H9 (cell line): ENCODE measurements around the gene HAPLN2. TPM values are rescaled to one million over a fixed set of nuclear protein-coding genes. Genes with fewer than 3 reads are reported as not detected.

ENCODE experiments used
- DNase-seq: peaks from one replicate; pipeline ENCODE4 v3.0.0-alpha.2; 2017
- H2AFZ ChIP-seq: one replicate; pipeline ENCODE4 v1.6.1; 2013; ENCODE audit warnings: mild to moderate bottlenecking, low read length, control low read depth, moderate library complexity
- H2AK5ac ChIP-seq: 2 replicates; pipeline ENCODE4 v1.6.1; 2013; ENCODE audit warnings: low read length, control low read depth, mixed read lengths; ENCODE audit not compliant: insufficient read length
- H2BK120ac ChIP-seq: one replicate; pipeline ENCODE4 v1.6.1; 2013; ENCODE audit warnings: low read depth, mild to moderate bottlenecking, low read length, control low read depth, inconsistent platforms; ENCODE audit not compliant: poor library complexity, severe bottlenecking
- H2BK12ac ChIP-seq: 2 replicates; pipeline ENCODE4 v1.6.1; 2013; ENCODE audit warnings: low read length, control low read depth, mixed read lengths, low read depth; ENCODE audit not compliant: insufficient read length
- H2BK15ac ChIP-seq: 2 replicates; pipeline ENCODE4 v1.6.1; 2013; ENCODE audit warnings: low read depth, low read length, control low read depth
- H2BK20ac ChIP-seq: one replicate; pipeline ENCODE4 v1.6.1; 2013; ENCODE audit warnings: low read depth, mild to moderate bottlenecking, low read length, control low read depth, inconsistent platforms; ENCODE audit not compliant: poor library complexity, severe bottlenecking
- H2BK5ac ChIP-seq: 2 replicates; pipeline ENCODE4 v1.6.1; 2013; ENCODE audit warnings: low read length, control low read depth, mixed read lengths; ENCODE audit not compliant: insufficient read length
- H3K14ac ChIP-seq: 2 replicates; pipeline ENCODE4 v1.6.1; 2013; ENCODE audit warnings: low read length, control low read depth; ENCODE audit not compliant: insufficient read depth
- H3K18ac ChIP-seq: 2 replicates; pipeline ENCODE4 v1.6.1; 2013; ENCODE audit warnings: low read depth, mild to moderate bottlenecking, mixed read lengths, low read length, control low read depth; ENCODE audit not compliant: insufficient read length
- H3K23ac ChIP-seq: 2 replicates; pipeline ENCODE4 v1.6.1; 2013; ENCODE audit warnings: low read length, control low read depth, mixed read lengths, low read depth; ENCODE audit not compliant: insufficient read length
- H3K23me2 ChIP-seq: 2 replicates; pipeline ENCODE4 v1.6.1; 2013; ENCODE audit warnings: low read depth, mild to moderate bottlenecking, mixed read lengths, low read length, control low read depth; ENCODE audit not compliant: insufficient read length, poor library complexity, severe bottlenecking
- H3K27ac ChIP-seq: 2 replicates; pipeline ENCODE4 v1.5.1; 2013; ENCODE audit warnings: low read length, control low read depth, mixed read lengths, low read depth; ENCODE audit not compliant: insufficient read length
- H3K27me3 ChIP-seq: 2 replicates; pipeline ENCODE4 v1.6.1; 2013; ENCODE audit warnings: low read length, control low read depth, inconsistent platforms; ENCODE audit not compliant: insufficient read depth
- H3K4ac ChIP-seq: 2 replicates; pipeline ENCODE4 v1.6.1; 2013; ENCODE audit warnings: low read depth, mild to moderate bottlenecking, control low read depth, inconsistent platforms, low read length, moderate library complexity
- H3K4me1 ChIP-seq: 2 replicates; pipeline ENCODE4 v1.6.1; 2013; ENCODE audit warnings: low read length, control low read depth, inconsistent platforms; ENCODE audit not compliant: insufficient read depth
- H3K4me2 ChIP-seq: 2 replicates; pipeline ENCODE4 v1.6.1; 2013; ENCODE audit warnings: low read length, control low read depth, mixed read lengths; ENCODE audit not compliant: insufficient read length, insufficient read depth
- H3K56ac ChIP-seq: 2 replicates; pipeline ENCODE4 v1.6.1; 2013; ENCODE audit warnings: low read depth, mild to moderate bottlenecking, mixed read lengths, low read length, control low read depth; ENCODE audit not compliant: insufficient read length
- H3K79me1 ChIP-seq: 2 replicates; pipeline ENCODE4 v1.6.1; 2013; ENCODE audit warnings: low read depth, mild to moderate bottlenecking, moderate library complexity, low read length, control low read depth, inconsistent platforms; ENCODE audit not compliant: insufficient read depth, poor library complexity, severe bottlenecking
- H3K79me2 ChIP-seq: 2 replicates; pipeline ENCODE4 v1.6.1; 2013; ENCODE audit warnings: low read length, control low read depth, inconsistent platforms; ENCODE audit not compliant: insufficient read depth
- H3K9ac ChIP-seq: 2 replicates; pipeline ENCODE4 v1.6.1; 2013; ENCODE audit warnings: low read length, control low read depth, mixed read lengths; ENCODE audit not compliant: insufficient read length; ENCODE audit errors: extremely low read depth
- H3K9me3 ChIP-seq: one replicate; pipeline ENCODE4 v1.6.1; 2013; ENCODE audit warnings: low read depth, low read length, inconsistent platforms; ENCODE audit not compliant: control insufficient read depth
- H3T11ph ChIP-seq: one replicate; pipeline ENCODE4 v1.6.1; 2013; ENCODE audit warnings: mild to moderate bottlenecking, low read length, control low read depth, inconsistent platforms
- H4K20me1 ChIP-seq: one replicate; pipeline ENCODE4 v1.6.1; 2013; ENCODE audit not compliant: control insufficient read depth, insufficient read length, insufficient read depth
- H4K5ac ChIP-seq: 2 replicates; pipeline ENCODE4 v1.6.1; 2013; ENCODE audit warnings: low read depth, mild to moderate bottlenecking, mixed read lengths, low read length, control low read depth; ENCODE audit not compliant: insufficient read length
- H4K8ac ChIP-seq: replicated peaks from 2 replicates; pipeline ENCODE4 v1.6.1; 2013; ENCODE audit warnings: low read length, control low read depth, mixed read lengths, low read depth; ENCODE audit not compliant: insufficient read length
- H4K91ac ChIP-seq: 2 replicates; pipeline ENCODE4 v1.6.1; 2013; ENCODE audit warnings: low read depth, mild to moderate bottlenecking, moderate library complexity, mixed read lengths, low read length, control low read depth; ENCODE audit not compliant: insufficient read length
- H3K27ac Mint-ChIP-seq, 3 experiments: 2 replicates in 2 of 3; 3 replicates in 1 of 3; pipeline ENCODE4 v1.8.0; 2020 to 2021; ENCODE audit warnings: mixed read lengths in 3 of 3, mild to moderate bottlenecking in 1 of 3, moderate library complexity in 1 of 3
- H3K27me3 Mint-ChIP-seq: 2 replicates; pipeline ENCODE4 v1.8.0; 2021; ENCODE audit warnings: low read depth, mild to moderate bottlenecking, moderate library complexity, mixed read lengths
- H3K36me3 Mint-ChIP-seq, 3 experiments: 2 replicates in 2 of 3; 3 replicates in 1 of 3; pipeline ENCODE4 v1.8.0; 2020 to 2021; ENCODE audit warnings: low read depth in 3 of 3, mixed read lengths in 3 of 3; ENCODE audit not compliant: insufficient read depth in 1 of 3
- H3K4me1 Mint-ChIP-seq, 2 experiments: 2 replicates each; pipeline ENCODE4 v1.8.0; 2020; ENCODE audit warnings: mixed read lengths in 2 of 2
- H3K4me3 Mint-ChIP-seq, 2 experiments: 2 replicates in 1 of 2; 3 replicates in 1 of 2; pipeline ENCODE4 v1.8.0; 2020 to 2021; ENCODE audit warnings: mild to moderate bottlenecking in 2 of 2, mixed read lengths in 2 of 2, moderate library complexity in 1 of 2
- H3K9me3 Mint-ChIP-seq, 2 experiments: 2 replicates in 1 of 2; 3 replicates in 1 of 2; pipeline ENCODE4 v1.8.0; 2020; ENCODE audit warnings: mild to moderate bottlenecking in 2 of 2, mixed read lengths in 2 of 2, moderate library complexity in 1 of 2
- CTCF ChIP-seq: fragments of 200-600 bp; sonication (generic); conservative IDR thresholded peaks from 3 replicates; pipeline ENCODE4 v1.8.0; 2021; ENCODE audit warnings: antibody characterized with exemption, mild to moderate bottlenecking
- WGBS: extraction: QIAGEN DNeasy Blood & Tissue Kit; methylation state at CpG from one replicate; pipeline ENCODE4 v1.1.7; 2013; ENCODE audit warnings: missing lambda C conversion rate, low lambda C conversion rate, mixed read lengths; ENCODE audit not compliant: insufficient read length; ENCODE audit errors: extremely low coverage; 5-methylcytosine and 5-hydroxymethylcytosine counted together
- total RNA-seq: library from RNA; stranded (reverse); gene quantifications from 2 replicates; pipeline ENCODE4 v1.2.1, GENCODE V29; 2021

The HAPLN2 gene
- total RNA-seq, 1 experiment from 2014 or later, result 0.46 TPM

- DNase-seq, result no peak
- Histone ChIP-seq H2BK12ac (no peak overlapping the region), H4K5ac (no peak overlapping the region), H3K79me1 (no peaks in the 10 kb centered on the region), H4K20me1 (no peaks in the 10 kb centered on the region), H3K4me1 (peaks cover 2% of the 10 kb centered on the region; the same call in 1 of the 2 replicates), H3K9me3 (no peaks in the 10 kb centered on the region), H4K8ac (no peak overlapping the region), H2BK20ac (no peak overlapping the region), H3K14ac (no peak overlapping the region), H3T11ph (no peak overlapping the region), H3K23ac (no peak overlapping the region), H3K27me3 (no peaks in the 10 kb centered on the region; the same call in 1 of the 2 replicates), H3K18ac (no peak overlapping the region), H3K56ac (no peak overlapping the region), H3K4ac (no peak overlapping the region), H2AFZ (no peak overlapping the region), H3K23me2 (peaks cover 10% of the 10 kb centered on the region), H2BK5ac (no peak overlapping the region), H2AK5ac (no peak overlapping the region), H3K4me2 (no peak overlapping the region), H2BK15ac (no peak overlapping the region), H3K9ac (no peak overlapping the region), H4K91ac (no peak overlapping the region), H3K79me2 (no peaks in the 10 kb centered on the region), H2BK120ac (no peak overlapping the region), H3K27ac (no peak overlapping the region)
- Mint-ChIP-seq H3K4me1 (peaks cover 44 to 46% of the 10 kb centered on the region in 2 experiments), H3K27ac (no peak overlapping the region), H3K9me3 (no peaks in the 10 kb centered on the region), H3K27me3 (peaks cover 91% of the 10 kb centered on the region), H3K36me3 (no peaks in the 10 kb centered on the region), H3K4me3 (no peak overlapping the region)
- TF ChIP-seq CTCF, result no peak
- no CpG with 5 or more reads among the region's 2 CpGs for WGBS
Observed at GRCh38 chr1:156655151-156655903, 36.1 kb downstream of the HAPLN2 start.
